GM18867 (cell line): ENCODE data around the gene PTPMT1.
A peak's percentile ranks its signal among the peaks of the same experiment; 100 is the strongest.

Source experiments
- ATAC-seq: cut with Tn5 transposase; IDR thresholded peaks from one replicate; pipeline ENCODE4 v1.9.1; 2021; ENCODE audit warnings: mild to moderate bottlenecking, moderate library complexity; ENCODE audit not compliant: unreplicated experiment

The PTPMT1 gene

DNA sequence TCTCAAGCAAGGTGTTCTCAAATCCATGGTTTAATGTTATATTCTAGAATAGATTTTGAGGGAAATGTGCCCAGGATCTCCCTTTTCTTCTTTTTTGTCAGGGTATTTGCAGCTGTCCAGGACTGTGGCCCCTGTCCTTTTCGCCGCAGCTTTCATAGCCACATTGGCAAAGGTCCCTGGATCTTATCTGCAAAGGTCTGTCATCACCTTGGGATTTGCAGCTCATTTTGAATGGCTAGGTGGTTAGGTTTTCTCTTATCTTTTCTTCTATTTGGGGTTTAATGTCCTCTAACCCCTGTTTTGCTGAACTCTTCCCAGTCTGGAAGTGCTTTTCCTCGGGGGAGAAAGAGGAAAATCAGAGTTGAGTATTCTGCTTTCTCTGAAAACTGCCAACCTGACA, 40.5 kb downstream of the PTPMT1 start:
- no peak for ATAC-seq

DNA sequence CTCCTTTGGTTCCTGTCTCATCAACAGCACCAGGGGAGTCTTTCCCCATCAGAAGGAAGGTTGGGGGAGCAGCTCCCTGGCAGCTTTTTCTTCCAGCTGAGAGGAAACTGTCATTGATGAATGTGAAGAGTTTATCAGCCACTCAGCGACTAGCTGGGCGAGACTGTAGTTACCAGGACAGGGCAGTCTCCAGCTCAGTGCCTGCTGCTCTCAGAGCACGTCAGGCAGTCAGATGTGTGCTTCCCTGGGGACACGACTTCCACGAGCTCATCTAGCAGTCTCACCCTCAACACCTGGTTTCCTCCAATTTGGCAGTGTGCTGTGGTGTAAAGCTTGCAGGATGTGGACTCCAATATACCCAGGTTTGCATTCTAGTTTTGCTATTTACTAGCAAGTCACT, 41.3 kb downstream of the PTPMT1 start:
- ATAC-seq: no peak

DNA sequence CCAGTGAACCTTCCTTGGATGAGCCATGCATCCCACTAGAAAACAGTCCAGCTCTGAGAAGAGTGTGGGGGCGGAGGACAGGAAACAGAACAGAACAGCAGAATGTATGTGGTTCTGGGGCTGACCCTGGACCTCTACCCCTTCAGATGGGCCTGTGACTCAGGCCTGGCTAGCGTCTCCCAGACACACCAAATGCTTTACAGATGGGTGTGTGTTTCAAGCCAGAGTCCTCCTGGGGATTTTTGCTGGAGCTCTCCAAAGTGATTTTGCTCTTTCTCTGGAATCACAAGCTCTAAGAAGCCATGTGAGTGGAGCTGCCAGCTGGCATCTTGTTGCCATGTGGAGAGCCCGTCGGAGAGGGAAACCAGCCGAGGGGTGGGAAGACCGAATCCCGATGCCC, 42.0 kb downstream of the PTPMT1 start:
- ATAC-seq: no peak

DNA sequence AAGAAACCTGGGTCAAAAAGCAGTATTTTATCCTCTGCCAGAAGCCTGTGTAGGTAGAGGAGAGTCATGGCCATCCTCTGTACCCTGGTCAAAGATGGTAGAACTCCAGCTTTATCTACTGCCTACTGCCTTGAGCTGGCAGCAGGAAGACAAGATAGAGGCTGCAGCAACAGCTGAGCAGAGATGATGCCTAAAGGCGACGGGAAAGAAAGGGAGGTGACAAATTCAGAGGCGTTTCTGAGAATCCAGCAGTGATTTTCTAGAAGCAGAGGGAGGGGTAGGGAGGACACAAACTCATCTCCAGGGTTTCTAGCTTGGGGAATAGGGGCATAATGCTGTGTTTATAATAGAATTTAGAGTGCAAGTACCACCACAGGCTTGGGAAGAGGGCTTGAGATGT, 44.3 kb downstream of the PTPMT1 start:
- ATAC-seq: no peak

DNA sequence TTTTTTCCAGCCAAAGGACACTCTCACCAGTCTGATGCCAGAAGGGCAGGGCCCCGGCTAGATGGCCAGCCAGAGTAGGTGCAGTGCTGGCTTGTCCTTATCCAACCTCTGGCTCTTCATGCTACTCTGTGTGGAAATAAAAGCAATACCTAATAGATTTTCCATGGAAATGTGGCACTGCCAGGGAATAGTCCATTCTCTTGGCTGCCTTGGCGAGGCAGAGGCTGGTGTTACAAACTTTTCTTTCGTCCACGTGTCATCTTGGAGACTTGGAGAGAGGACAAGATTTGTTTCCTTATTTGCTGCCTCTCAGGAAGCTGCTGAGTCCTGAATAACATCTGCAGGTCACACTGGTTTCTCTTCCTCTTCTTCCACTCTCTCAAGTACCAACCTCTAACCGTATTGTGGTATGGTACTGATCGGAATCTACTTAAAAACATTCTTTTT, 46.0 kb downstream of the PTPMT1 start:
- ATAC-seq: peak; percentile 60

DNA sequence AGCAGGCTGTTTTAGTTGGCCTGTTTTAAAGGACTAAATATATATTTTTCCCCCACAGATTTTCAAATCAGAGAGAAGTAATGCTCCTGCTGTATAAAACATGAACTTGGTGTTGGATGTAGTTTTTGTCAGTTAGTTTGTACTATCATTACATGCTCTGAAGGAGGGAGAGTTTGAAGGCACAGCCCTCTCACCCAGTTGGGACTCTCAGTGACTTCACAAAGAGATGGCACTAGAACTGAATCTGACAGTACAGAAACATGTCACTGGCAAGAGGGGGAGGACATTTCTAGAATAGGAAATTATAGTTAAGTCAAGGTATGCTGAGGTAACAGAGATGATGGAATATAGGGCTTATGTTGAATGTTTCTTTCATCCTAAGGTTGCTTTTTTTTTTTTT, 49.9 kb downstream of the PTPMT1 start:
- ATAC-seq: no peak

DNA sequence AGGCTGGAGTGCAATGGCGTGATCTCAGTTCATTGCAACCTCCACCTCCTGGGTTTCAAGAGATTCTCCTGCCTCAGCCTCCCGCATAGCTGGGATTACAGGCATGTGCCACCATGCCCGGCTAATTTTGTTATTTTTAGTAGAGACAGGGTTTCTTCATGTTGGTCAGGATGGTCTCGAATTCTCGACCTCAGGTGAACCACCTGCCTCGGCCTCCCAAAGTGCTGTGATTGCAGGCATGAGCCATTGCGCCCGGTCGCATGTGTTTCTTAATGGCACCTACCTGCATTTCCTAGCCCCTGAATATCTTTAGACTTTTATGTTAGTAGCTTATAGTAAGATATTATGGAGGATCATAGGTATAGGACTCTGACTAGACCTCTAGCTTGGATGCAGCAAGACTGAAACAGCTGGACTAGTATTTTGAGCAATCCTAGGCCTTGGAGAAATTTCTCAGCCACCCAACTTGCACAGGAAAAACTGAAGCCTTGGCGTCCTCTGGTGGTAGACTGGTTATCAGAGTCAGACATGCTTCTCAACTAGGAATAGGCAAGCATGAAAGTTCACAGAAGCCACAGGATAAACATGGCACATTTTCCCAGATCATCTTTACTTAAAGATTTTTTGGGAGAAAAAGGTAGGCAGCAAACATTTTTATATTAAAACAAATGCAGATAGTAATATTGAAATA, 51.5 kb downstream of the PTPMT1 start:
- no peak for ATAC-seq

DNA sequence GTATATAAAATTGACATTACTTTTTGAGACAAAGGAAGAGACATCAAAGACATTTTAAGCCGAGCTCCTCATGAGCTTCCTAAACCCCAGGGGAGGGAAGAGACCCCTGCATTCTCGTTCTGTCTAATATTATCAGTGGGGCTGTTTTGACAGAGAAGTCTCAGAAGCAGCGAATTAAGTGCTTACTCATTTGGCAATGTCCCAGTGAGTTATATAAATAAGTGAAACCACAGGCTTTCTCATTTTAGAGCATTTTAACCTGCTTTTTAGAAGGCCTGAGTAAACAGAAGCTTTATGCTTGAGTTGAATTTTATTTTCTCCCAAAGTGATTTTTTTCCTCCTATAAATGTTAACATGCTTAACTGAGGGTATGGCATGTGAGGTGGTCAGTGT, 52.0 kb downstream of the PTPMT1 start:
- no peak for ATAC-seq

DNA sequence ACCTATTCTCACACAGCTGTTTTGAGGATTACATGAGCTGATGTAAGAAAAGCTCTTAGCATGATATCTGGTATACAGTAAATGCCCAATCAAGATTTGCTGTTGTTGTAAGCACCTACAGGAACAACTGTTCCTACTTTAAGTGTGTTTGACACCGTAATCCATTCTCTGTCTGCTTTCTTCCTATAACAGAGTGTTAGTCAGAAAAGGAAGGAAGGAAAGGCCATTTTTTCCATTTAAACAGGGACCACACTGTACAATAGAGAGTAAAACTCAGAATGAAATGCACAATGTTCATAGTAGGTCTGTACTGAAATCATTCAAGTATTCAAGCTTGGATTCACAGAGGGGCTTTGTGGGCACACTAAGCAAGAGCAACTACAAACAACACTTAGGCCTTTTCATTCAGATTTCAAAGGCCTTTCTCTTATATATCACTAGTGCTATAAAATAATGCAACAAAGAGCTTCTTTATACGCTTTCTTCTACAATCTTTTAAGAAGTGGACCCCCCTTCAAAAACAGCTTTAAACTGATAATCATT, 55.5 kb downstream of the PTPMT1 start:
- ATAC-seq: no peak
